HG03135 (cell line): Measurements from ENCODE around the gene DSTYK.
"Not testable (repeated sequence)": the region's sequence is repeated elsewhere in the genome, so short reads cannot be mapped to it uniquely, and the experiment has no call there.

Source experiments
- ATAC-seq: cut with Tn5 transposase; IDR thresholded peaks from one replicate; pipeline ENCODE4 v1.9.1; 2021; ENCODE audit warnings: mild to moderate bottlenecking, moderate library complexity; ENCODE audit not compliant: unreplicated experiment

Gene DSTYK

DNA sequence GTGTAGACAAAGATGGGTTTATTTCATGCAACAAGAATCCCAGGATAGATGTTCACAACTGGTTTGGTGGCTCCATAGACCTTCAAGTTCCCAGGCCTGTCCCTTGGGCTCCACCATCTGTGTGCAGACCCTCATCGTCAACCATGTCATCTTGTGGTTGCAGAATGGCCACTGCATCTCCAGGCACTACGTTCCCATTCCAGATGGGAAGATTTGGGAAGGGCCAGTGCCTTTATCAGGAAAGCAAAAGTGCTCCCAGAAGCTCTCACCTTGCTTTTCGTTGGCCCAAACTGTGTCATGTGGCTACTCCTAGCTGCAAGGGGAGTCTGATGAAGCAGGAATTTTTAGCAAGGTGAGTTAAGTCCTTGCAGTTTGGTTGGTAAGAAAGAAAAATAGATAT is 29.1 kb upstream of the DSTYK start:
- no peak for ATAC-seq

DNA sequence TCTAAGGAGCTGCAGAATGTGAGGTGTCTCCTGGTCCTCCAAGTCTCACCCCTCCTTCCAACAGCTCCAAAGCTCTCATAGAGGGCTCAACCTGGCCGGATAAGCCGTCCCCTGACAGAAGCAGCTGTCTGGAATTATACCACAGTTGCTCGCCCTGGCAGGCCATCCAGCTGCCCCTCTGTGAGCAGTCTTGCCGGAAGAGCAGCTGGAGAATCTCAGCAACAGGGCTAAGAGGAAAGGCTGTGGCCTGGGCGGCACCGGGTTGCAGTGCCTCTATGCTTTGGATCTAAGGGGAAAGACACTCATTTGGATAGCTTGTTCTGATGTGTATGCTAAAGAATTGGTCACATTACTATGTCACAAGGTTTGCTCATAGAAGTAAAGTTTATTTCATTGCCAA is 28.6 kb upstream of the DSTYK start:
- ATAC-seq = no peak

DNA sequence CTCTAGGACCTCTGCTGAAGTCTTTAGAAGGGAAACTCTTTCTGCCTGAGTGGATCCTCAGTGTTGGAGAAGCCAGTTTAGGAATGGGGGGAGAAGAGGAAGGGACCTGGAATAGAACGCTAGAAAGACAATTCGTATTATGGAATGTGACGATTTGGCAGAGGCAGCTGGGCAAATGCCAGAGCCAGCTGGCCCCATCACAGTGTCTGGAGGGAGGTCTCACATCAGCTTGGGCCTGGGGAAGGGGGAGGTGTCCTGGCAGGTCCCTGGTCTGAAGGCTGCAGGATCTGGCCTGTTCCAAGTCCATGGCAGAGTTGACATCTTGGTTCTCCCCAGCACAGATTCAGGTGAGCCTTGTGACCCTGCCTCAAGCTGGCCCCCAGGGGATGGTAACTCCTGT is 27.6 kb upstream of the DSTYK start:
- no peak for ATAC-seq

DNA sequence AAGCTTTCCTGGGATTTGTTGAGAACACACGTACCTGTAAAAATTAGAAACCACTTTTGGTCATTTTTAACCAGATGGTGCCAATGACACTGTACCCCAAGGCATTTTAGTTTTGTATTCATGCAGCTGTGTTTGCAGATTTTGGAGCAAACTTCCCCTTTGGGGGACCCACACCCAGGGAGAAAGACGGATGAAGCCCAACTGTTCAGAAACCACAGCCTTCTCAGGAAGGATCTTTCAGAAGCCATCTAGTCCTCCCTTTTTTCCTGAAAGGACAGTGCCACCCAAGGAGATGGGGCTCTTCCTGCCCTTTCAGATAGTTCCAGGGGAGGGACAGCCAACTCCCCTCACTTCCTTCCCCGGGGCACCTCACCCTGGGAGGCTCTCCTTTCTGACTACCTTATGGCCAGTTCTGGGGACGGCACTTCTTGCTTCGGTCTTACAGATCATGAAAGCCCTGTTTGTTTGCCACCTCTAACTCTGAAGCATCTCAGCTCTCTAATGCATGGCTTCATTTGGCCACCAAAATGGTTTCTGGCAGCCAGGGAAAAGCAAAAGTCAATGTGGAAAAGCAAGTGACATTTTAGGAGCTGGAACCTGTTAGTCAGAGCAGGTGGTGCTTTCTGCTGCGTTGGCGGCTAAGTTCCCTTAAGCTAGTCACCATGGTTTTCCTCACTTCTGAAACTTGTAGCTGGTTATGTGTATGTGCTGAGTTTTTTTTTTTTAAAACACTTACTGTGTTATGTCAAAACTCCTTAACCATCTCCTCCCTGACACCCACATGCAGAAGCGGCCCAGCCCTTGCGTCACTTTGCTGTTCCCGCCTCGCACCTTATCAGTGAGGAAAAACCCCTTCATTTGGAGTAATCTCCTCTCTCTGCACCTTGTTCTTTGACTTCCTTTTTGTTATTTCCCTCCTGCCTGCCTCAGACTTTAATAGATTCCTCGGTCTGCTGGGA is 26.3 kb upstream of the DSTYK start:
- ATAC-seq = no peak

DNA sequence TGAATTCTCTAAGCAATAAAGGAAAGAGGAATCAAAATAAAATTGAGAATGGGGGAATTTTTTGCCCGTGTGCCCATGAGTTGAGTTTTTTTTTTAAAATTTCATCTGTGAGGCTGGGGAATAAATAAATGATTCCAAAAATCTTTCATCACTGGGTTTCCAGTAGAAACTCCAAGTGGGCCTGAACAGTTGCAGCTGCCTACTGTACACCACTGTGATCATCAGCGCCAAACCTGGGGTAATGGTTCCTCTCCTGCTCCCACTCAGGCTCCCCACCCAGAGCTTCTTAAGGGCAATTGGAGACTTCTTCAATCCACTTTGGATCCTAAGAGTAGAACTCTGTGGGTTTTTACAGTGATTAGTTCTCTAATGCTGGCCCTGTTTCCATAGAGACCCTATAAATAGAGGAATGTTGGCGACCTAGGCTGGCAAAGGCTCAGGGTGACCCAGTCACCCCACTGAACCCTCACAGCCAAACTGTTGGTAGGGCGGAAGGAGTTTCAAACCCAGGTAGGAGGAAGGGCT is 25.5 kb upstream of the DSTYK start:
- no peak for ATAC-seq

DNA sequence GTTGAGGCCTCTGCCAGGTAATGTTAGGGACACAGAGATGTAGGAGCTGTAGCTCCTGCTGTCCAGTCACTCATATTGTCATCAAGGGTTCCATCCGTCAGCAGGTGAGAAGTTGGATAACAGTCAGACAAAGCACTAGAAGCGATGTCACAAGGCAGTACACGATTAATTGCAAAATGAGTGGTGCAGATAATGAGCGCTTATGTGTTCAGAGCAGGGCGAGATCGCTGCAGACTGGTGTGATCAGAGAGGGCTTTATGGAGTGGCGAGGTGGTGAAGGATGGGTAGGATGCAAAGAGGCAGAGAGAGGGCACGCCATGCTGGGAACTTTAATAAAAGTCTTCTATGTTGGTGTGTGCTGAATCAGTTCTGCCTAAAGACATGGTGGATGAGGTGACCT is 25.0 kb upstream of the DSTYK start:
- no peak for ATAC-seq

DNA sequence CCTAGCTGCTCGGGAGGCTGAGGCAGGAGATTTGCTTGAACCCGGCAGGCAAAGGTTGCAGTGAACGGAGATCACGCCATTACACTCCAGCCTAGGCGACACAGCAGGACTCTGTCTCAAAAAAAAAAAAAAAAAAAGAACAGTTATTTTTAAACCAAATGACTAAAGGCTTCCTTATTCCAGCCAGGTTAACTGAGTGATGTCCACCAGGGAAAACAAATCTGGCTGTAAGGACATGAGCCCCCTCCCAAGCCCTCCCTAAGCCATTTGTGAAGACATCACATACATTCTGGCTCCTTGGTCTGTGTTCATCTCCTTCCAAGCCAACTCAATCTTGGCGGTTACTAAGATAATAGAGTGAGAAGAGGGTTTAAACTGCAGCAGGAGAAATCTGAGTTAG is 24.4 kb upstream of the DSTYK start:
- no peak for ATAC-seq

DNA sequence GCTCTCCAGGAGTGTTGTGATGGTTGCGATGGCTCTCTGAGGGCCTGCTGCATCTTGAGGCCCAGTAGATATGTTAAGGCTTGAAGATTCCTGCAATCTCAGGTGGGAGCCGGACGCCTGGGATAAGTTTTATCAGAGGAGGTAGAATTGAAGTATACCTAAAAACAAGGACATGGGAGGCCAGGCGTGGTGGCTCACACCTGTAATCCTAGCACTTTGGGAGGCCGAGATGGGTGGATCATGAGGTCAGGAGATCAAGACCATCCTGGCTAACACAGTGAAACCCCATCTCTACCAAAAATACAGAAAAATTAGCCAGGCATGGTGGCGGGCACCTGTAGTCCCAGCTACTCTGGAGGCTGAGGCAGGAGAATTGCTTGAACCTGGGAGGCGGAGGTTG is 22.5 kb upstream of the DSTYK start:
- ATAC-seq = not testable (repeated sequence)

DNA sequence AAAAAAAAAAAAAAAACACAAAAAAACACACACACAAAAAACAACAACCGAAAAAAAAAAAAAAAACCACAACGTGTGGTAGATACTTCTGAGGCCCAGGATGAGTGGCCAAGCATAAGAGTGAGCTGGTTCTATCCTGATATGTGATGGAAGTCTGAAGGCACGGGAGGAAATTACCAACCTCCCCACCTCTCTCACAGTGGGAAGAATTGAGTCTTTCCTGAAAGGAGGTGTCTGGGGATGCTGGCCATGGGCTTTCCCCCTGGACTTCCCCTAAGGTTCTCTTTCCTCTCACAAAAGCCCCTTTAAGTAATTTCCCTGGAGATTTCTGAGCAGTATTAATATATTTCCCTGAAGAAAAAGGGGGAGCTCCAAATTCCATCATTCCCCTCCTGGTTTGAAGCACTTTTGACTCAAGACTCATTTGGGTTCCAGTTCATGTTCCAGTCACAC is 21.5 kb upstream of the DSTYK start:
- ATAC-seq = no peak

DNA sequence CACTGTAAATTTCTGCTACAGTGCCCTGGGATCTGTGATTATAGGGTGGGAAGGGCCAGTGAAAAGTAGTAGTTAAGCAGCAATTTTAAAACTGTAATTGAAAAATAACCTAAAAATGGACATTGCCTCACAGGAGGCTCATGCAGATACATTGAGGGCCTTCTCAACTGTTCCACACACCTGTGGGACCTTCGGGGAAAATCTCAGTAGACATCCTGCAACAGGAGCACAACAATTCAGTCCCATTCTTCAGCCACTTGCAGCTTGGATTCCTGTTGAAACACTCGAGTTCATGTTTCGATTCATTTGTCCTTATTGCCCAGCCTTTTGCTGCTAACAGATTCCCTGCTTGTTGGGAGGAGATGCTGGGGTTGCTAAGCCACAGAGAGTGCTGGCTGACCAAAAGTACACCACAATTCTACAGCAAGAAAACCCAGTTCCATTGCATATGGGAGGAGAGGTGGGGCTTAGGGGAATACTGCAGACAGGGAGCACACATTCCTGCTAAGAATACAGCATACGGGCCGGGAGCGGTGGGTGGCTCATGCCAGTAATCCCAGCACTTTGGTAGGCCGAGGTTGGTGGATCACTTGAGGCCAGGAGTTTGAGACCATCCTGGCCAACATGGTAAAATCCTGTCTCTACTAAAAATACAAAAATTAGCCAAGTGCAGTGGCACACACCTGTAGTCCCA is 20.8 kb upstream of the DSTYK start:
- ATAC-seq = no peak

DNA sequence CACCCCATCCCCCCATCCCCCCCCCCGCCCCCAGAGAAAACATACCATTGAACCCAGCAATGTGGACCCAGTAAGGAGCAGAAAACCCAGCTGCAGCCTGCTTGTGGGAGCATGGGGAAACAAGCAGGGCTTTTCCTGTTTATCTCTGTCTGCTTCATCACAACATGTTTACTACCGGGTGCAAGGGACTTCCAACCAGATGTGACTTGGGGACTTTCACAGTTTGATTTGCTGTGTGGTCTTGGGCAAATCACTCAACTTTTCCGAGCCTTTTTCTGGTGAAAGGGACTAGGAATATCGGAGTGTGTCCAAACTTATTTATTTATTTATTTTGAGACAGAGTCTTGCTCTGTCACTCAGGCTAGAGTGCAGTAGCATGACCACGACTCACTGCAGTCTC is 19.5 kb upstream of the DSTYK start:
- ATAC-seq = no peak

DNA sequence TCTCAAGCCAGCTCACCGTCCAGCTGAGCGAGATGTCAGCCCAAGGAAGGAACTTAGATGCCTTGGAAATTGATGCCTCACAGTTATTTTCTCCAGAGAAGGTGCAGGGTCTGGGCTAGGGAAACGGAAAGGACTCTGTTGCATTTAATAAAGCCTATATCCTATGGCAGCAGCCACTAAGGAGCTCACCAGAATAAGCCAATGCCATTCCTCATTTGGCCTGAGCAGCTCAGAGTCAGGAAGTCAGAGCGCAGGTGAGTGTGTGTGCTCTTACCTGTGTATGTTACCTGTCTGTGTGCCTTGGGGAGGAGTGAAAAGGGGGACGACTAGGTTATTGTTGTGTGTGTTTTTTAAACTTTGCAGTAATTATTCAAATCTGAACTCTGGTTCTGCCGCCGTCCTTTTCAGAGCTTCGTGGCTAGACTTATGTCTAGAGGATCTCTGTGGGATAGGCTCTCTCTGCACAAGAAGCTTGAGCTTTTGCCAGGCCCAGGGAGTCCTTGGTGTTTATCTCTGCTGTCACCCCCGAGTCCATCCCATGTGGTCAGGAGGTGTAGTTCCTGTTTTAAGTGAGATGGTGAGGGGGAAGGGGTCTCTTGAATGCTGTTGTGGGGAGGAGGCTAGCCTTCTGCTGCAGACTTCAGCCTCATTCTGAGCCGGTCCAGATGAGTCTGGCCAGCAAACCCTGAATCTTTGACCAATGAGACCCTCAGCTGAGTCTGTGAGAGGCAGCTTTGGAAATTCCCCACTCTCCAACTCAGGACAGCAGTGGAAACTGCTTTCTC is 18.6 kb upstream of the DSTYK start:
- ATAC-seq = no peak

DNA sequence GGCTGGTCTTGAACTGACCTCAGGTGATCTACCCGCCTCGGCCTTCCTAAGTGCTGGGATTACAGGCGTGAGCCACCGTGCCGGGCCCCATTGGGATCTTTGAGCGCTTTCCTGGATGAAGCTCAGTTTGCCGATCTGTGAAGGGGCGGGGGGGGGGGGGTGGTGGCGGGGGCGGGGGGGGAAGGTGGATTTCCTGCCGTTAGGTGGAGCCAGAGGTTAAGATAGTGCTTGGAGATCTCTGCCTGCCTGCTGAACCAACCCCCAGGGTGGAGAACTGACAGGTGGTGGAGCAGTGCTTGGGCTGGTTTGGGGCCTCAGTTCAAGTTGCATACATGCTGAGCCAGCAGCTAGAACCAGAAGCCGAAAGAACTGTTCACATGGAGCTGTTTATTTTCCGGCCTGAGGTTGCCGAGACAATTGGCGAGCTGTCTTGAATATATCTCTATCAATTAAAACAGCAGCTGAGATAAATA is 17.9 kb upstream of the DSTYK start:
- ATAC-seq = no peak

DNA sequence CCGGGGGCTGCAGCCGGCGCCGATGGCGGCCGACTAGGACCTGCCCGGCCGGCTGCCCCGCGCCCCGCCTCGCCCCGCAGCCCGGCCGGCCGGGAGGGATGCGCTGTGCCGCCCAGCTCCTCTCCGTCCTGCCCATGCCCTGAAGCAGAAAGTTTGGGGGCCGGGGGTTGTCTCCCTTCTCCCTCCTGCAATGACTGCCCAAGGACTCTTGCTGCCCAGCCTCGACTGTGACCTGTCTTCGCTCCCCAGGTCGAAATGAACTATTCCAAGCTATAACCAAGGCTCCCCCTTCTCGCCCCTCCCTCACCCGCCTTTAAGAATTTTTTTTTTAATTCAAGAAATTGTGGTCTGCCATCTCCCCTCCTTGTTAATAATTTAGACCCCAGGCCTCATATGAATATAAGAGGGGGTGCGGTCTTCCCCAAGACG is 16.6 kb upstream of the DSTYK start:
- no peak for ATAC-seq

DNA sequence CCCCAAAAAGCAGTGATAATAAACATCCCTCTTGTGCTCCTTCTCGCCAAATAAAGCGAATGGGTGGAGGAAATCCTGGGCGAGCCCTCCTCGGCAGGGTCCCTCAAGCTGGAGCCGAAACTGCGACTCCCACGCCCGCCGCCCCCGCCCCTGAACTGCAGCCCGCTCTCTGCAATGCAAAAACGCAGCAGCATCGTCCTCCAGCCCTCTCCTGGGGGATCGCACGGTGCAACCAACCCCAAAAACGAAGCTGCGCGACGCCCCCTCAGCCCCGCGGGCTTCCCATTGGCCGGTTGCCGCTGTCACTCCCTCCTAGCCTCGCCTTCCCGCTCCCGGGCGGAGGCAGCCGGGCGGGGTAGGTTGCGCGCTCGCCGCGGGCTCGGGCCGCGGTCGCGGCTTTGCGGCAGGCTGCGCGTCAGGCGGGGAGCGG is 16.1 kb upstream of the DSTYK start, which contains the start of gene TMCC2:
TSS of gene TMCC2 (plus strand) at position 363 of the 430 bp plus-strand sequence. CDS start 619 bp downstream, outside the sequence.
- peak; percentile 66 for ATAC-seq

DNA sequence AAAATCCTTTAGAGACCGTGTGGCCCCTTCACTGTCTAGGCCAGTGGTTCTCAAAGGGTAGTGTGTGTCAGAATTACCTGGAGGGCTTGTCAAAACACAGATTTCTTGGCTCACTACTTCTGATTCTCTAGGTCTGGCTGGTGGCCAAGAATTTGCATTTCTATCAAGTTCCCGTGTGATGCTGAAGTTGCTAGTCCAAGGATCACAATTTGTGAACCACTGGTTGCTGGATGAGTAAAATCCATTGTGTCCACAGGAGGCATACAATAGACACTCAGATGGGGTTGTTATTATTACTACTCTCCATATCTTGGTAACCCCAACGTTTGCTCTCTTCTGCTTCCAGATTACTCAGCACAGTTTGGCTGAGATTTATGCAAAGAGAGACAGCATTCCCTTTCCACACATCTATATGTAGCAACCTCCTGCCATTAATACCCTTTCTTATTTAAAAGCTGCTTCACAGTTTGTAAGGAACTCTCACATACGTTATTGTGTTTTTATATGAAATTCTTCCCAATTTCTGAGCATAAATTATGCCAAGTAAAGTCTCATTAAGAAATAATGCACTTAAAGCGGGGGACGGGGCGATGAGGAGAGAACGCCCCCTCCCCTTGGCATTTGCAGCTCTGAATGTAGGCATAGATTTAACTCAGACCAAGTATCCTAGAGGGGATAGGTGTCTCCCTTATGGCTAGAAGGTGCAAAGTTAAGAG is 15.5 kb upstream of the DSTYK start:
- no peak for ATAC-seq

DNA sequence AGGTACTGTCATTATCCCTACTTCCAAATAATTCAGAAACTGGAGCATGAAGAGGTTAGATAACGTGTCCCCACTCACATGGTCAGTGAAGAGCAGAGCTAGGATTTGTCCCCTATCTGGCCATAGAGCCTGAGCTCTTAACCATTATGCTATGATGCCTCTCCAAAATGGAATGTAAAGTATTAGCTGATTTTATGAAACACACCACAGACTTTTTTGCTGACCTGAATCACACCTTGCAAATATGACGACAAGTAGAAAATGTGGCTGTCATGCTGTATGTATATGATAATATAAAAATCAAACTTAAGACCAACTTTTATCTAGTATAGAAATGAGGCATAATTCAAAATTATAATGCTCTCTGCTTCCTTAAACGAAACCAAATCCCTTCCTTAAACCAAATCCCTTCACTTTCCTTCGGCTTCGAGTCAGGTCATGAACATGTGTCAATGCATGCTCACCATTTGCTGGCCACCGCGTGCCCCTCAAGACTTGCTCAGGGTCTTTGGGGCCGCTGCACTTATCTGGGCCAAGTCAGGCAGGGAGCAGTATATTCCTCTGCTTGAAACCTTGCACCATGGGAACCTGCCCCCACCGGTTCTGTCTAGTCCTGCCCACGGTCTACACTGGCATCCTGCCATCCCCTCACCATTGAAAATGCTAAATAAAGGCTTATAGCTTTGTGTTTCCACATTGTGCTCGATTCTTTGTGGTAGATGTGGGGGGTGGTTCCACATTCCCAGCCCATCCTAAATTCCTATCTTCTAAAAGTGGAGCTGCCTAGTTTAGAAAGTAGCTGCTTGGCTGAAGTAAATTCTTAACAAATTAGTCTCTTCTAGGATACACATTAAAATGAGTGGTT is 14.6 kb upstream of the DSTYK start:
- ATAC-seq = no peak

DNA sequence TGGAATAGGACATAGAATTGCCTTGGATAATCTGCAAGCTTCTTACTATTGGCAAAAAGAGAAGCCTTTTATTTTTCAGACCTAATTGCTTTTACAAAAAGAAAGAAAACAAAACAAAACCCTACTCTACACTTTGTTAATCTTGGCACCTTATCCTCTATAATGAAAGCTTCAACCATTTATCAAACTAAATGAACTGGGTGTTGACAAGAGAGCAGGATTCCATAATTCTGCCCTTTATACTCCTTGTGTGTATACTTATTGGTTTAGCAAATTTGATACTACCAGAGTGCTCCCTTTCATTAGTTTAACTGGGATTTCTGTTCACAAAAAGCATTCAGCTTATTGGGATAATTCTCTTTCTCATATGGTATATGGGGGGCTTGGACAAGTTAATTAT is 13.2 kb upstream of the DSTYK start:
- no peak for ATAC-seq

DNA sequence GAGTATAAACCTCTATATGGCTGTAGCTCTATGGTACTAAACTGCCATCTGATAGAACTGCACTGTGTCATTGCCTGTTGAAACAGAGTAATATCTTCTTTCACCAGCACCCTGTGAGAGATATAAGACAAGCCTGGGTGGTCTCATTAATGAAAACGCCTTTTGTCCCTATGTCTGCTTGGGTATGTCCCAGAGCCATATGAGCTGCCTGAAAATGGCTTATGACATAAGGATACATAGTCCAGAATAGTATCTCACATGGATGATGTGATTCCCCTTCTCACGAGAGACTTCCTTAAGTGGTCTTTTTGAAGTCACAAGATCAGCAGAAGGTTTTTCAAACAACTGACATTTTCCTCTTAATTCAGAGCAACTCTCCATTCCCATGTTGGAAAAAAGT is 8.9 kb upstream of the DSTYK start:
- no peak for ATAC-seq
